ENCODE data around the gene KIF26B.
A peak's percentile ranks its signal among the peaks of the same experiment; 100 is the strongest.

The KIF26B gene

DNA sequence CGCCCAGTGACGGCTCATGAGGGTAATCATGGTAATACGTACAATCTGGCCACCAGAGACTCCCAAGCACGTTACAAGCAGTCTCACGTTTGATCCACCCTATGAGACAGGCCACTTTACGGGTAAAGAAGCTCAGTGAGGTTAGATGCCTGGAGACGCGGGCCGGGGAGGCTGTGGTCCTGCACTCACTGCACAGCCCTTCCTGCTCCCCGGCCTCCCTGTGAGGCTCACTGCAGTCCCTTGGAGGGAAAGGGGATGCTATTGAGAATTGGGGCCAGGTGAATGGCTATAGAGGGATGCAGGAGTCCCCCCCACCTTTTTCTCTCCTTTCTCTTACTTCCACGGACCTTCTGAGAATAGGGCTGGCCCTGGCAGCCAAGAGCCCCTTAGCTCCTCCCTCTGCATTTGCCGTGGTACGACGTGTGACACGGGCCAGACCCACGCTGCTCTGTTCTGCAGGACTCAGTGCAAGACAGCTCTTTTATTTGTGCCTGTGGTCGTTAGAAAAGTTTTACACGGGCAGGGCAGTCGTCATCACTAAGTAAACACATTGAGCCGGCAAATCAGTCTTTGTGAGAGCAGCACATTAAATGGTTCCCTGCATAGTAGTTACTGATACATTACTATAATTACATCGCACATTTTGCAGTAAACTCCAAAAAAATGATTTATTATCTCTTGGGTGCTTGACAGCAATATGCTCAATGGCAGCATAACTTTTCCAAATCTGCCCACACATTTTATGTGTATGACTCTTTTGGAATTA, 18.8 kb downstream of the KIF26B start:
- FAIRE-seq, result no peak

DNA sequence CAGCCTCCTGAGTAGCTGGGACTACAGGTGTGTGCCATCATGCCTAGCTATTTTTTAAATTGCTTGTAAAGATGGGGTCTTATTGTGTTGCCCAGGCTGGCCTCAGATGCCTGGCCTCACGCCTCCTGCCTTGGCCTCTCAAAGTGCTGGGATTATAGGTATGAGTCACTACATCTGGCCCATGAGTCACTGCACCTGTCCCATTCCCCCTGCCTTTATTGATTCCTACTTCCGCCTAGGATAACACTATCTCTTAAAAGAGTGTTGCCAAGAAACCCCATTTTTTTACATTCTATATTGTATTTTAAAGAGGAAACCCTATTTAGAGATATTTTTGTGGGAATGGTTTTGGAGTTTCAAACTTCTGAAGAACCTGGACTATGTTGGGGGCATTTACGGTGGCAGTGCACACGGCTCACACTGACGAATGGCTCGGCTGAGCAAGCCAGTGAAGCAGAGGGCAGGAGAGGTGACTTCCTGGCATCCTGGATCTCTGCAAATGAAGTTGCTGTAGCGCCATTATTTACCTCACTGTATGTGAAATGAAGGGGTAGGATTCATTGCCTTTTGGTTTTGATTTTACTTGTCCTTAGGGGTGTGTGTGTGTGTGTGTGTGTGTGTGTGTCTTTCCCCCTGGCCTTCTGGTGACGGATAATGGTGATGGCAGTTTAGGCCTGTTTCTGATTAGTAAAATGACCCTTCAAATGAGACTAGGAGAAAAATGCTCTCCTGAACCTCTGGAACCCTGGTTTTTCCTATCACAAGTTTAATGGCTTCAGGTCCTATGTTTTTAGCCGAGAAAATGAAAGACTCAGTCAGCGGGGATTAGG, 22.5 kb downstream of the KIF26B start:
- FAIRE-seq, result no peak

DNA sequence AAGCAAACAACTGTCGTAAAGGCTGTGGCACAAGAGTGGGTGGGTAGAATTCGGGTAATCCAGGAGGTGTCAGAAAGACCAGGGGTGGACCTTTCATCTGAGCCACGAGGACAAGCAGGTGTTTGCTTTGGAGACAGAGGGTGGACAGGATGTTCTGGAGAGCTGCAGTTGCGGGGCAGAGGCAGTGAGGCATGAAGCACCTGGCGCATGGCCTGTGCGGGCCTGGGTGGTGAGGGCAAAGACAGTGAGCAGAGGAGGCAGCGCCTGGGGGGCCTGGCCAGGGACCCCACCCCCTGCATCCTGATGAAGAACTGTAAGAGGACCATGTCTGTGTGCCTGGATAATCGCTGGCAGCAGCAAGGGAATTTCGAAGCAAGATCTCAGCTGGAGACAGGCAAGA, 24.9 kb downstream of the KIF26B start:
- no peak for FAIRE-seq

DNA sequence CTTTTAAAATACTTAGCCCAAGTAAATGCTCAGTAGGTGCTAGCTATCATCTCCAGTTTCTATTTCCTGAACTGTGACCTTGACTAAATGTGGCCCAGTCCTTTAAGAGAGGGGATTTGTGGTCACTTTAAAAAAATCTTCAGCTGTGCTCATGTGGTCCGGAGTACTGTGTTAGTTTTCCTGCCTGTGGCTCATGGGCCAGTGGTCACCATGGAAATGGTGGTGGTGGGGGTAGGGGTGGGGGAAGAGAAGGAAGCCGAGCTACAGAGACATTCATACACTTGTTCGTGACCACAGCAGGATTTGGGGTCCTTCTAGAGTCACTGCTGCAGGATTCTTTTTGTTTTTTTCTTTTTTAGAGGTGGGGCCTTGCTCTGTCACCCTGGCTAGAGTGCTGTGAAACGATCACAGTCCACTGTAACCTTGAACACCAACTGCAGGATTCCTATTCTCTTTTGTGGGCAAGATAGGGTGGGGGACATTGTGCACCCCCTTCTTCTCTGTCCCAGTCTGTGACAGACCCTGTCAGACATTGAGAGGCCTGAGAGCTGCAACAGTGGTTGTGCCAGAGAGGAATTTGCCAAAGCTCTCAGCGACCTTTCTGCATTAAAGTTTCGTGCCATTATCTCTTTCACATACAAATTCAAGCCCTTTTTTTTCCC, 25.8 kb downstream of the KIF26B start:
- FAIRE-seq, result no peak

DNA sequence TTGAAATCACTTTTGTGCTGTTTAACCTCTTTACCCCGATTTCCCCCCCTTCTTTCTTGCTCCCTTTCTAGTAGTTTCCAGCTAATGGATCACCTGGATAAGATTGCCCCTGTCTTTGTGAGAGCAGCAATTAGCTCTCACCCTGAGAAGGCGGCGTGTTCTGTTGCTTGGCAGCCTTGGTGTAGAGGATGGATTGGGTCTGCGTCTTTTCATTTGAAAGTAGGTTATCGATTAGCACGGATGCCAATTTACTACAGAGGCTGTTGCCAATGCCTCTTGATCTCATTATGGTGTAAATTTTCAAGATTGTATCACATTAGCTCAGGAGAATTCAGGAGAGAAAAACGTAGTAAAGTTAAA, 26.4 kb downstream of the KIF26B start:
- no peak for FAIRE-seq

DNA sequence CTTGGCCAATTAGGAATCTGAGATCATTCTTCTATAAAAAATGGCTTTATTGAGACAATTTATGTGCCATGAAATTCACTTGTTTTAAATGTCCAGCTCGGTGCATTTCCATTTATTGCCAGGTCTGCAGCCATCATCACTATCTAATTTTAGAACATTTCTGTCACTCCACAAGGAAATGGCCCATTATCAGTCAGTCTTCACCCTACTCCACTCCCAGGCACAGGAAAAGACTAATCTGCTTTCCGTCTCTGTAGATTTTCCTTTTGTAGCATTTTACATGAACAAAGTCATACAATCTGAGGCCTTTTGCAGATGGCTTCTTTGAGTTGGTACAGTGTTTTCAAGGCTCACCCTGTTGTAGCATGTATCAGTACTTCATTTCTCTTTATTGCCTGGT, 27.2 kb downstream of the KIF26B start:
- no peak for FAIRE-seq

DNA sequence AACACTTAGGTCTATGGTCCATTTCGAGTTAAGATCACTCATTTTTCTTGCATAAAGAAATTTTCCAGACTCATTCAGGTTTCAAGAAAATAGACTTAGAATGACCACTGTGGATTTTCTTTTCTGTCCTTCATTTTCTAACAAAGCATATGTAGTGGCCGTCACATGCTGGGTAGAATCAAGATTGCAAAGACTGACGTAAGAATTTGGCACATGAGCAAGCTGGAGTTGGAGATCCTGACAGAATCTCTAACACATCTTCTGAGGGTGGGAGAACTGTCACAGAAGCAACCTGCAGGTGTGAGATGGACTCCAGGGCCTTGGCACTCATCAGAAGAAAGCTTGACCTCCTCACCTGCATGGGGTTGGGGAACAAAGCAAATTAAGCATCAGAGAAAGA, 28.6 kb downstream of the KIF26B start:
- no peak for FAIRE-seq

DNA sequence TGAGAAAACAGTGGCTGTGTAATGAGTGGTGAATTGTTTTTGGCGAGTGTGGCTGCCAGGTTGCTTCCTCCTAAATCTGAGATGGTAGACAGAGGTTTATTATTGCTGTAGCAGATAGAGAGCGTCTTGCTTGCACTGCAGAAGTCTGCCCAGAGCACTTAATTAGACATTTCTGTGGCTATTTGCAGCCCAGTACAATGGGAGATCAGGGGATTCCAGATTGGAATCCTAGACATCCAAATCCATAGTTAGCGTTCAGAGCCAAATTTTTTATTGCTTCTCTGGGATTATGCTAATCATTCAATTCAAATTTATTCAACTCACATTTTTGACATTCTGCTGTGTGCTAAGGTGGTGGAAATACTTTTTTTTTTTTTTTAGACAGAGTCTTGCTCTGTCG, 30.0 kb downstream of the KIF26B start:
- FAIRE-seq, result no peak

DNA sequence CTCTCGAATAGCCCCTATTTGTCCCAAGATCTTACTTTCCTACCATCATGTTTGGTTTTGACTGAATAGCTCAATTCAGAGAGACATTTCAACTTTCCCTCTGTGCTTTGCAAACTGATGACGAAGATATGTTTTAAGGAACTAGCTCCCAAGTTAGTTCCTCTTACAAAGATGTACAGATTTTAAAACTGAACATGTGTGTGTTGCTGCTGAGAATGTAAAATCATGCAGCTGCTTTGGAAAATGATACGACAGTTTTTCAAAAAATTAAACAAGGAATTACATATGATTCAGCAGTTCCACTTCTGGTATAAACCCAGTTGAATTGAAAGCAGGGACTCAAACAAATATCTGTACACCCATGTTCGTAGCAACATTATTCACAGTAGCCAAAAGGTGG, 33.6 kb downstream of the KIF26B start:
- no peak for FAIRE-seq

DNA sequence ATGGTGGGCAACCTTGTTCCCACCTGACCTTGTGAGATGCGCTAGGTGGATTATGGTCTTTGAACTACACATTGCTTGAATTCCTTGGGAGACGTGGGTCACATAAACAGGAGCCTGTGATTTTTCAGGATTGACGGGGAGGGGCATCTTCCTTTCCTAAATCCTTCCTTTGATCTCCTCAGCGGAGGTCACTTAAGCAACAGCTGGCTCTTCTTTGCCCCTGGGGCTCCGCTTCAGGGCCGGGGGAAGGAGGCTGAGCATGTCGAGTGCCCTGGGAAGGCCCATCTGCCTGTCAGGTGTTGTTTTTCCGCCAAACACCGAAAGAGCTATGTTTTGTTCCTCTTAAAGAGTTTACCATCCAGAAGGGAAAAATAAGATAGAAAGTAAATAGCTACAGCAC, 40.6 kb downstream of the KIF26B start:
- no peak for FAIRE-seq

DNA sequence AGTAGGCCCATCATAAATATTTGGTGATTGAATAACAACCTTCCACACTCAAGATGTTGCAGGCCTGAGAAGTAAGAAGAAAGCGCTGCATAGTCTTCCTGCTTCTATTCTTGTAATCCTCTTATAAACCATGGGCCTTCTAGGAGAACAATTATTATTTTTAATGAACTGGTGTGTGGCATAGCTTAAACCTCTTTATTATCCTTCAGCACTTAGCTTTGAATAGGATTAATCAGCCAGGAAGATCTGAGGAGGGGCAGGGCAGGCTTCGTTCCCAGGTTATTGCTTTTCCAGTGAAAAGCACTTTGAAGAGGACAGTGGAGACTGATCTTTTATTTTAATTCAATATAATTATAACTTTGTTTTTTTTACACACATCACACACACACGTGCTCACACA, 42.3 kb downstream of the KIF26B start:
- FAIRE-seq, result no peak

DNA sequence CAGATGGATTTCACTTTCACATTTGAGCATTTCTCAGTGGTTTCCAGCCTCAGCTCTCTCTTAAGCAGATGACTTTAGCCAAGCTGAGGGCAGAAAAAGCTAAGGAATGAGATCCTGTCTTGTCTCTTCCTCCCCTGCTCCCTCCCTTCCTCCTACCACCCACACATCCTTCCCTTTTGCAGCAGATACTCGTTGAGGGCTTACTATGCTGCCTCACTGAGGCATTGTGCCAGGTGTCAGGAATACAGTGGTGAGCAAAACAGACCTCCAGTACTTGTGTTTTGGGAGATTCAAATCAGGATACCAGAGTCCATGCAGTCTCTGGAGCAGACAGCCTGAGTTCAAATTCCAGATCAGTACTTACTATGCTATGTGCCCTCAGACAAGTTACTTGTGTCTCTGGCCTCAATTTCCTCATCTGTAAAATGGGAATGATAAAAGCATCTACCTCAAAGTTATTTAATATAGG, 43.2 kb downstream of the KIF26B start:
- peak; percentile 70 for FAIRE-seq

DNA sequence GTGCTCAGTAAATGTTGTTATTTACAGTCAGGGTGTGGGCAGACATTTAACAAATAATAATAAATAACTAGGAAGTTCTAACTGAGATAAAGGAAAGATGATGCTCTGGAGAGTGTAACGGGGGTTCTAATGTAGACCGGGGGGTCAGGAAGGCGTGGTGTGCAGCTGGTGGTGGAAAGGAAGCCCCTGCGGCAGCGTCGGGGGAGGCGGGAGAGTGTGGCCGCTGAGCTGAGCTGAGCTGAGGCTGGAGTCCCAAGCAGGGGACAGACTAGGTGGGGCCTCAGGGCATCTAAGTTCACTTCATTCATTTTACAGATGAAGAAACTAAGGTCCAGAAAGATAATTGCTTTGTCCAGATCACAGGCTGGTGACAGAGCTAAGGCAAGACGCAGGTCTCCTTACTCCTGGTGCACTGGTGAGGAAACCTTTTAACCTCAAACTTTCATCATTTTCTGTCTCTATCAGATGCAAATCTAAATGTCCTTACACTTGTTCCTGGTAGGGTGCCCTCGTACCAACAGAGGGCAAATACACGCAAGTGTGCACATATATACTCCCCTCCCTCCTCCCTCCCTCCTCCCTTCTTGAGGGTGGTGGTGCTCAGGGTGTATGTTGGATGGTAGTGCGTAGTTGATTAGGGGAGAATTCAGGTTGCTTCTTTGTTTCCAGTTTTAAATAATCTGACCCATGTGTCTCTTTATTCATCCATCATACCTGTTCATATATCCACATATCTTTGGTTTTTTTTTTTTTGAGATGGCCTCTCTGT, 44.1 kb downstream of the KIF26B start:
- FAIRE-seq, result no peak

DNA sequence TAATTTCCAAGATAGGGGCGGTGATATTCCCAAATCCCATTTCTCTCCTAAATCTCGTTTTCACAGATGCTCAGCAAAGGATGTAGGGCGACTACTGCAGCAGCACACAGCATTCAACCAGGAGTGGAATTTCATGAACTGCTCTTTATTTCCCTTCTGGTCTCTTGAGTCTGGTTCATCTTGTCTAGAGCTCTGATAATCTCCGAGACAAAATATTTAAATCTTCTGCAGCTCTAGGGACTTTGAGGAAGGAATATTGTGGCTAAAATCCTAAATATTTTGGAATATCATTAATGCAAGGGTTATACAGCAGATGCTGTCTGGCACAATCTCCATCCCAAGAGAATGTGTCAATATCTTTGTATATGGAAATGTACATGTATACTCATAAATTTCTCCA, 45.4 kb downstream of the KIF26B start:
- no peak for FAIRE-seq

DNA sequence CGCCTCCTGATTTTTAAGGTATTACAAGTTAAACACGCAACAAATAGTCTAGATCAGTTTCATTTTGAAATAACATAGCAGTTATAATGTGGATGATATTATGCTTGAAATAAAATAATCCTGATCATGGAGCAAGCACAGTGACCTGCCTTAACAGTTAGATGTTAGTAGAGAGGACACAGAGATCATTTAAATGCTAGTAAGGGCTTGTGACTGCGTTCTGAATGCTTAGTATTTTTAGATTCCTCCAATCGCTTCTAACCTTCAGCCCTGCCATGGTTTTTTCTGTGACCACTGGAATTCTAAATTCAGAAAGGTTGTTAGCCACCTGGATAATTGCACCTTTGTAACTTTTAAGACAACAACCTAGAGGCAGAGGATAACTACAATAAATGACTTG, 46.4 kb downstream of the KIF26B start:
- FAIRE-seq, result no peak

DNA sequence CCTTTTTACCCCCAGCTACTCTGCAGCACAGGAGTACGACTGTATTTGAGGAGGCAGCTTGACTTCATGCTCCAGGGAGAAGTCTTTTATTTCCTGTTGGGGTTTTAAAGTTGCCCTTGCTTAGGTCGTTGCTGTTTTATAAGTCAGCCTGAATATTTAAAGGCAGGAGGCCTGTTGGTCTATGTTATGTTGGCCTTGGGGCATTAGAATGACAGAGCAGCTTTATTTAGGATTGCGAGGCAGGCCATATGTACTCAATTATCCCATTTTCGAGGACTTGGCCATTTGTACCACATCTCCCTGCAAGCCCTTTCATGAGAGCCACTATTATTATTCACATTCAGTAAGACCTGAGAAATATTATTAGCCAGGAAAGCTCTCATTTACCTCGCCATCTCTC, 47.0 kb downstream of the KIF26B start:
- FAIRE-seq, result no peak

DNA sequence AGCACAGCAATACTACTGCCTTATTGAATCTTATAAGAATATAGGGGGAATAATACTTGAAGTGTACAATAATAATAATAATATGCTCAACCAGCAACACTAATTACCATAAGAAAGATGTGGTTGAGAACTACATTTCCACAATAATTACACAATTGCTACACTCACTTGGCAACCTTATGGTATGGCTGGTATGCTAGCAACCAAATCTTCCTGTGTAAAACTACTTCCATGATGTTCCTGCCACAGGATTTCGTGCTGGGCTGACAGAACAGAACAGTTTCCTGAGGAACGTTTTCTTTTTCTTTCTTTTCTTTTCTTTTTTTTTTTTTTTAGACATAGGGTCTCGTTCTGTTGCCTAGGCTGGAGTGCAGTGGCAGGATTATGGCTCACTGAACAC, 50.6 kb downstream of the KIF26B start:
- FAIRE-seq, result no peak

DNA sequence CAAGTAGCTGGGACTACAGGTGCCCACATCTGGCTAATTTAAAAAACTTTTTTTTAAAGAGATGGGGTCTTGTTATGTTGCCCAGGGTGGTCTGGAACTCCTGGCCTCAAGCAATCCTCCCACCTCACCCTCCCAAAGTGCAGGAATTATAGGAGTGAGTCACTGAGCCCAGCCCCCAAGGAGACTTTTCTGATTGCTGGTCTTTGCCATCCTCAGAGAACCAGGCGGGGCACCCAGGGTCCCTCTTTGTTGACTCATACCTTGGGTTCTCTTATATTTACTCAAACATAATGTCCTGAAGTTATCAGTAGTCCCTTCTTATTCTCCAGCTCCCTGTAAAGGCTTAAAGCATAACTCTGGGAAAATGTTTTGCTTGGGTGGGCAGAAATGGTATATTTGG, 51.1 kb downstream of the KIF26B start:
- no peak for FAIRE-seq

DNA sequence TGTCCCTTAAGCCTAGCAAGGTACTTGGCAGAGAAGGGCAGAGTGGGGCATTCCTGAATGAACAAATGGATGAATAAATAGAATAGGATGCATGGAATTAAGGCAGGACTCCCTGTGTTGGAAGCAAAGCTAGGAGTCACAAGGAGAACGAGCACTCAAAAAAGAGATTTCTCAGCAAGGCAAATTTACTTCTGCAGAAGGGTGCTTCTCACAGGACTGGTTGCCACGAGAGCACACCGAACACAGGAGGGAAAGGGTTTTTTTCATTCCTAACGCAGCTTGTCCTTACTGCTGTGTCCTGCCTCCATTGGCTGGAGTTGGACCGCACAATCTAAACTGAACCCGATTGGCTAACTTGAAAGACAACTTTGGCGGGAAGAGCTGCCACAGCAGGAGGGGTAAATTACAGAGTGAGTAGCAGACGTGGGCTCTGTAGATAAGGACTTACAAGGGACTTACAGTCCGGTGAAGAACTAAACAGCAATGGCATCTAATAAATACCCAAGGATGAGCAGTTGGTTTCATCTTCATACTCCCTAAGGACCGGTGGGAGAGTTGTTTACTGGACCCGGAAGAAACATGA, 52.4 kb downstream of the KIF26B start:
- FAIRE-seq, result no peak

DNA sequence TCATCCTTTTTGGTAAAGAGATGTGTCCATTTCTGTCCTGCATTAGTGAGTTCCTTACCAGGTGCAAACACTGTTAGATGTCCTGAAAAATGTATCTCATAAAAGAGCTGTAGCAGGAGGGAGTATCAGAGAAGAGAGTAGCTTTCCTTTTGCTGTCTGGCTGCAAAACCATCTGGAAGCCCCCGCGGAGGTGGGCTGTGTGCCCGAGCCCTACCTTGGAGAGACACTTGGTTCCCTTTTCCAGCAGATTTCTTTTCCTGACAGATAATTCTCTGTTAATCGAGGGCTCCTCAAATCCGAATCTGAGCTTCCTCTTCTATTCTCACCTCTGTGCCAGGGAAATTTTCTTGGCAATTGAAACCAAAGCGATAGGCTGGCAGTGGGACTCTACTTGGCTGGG, 53.0 kb downstream of the KIF26B start:
- FAIRE-seq, result no peak

DNA sequence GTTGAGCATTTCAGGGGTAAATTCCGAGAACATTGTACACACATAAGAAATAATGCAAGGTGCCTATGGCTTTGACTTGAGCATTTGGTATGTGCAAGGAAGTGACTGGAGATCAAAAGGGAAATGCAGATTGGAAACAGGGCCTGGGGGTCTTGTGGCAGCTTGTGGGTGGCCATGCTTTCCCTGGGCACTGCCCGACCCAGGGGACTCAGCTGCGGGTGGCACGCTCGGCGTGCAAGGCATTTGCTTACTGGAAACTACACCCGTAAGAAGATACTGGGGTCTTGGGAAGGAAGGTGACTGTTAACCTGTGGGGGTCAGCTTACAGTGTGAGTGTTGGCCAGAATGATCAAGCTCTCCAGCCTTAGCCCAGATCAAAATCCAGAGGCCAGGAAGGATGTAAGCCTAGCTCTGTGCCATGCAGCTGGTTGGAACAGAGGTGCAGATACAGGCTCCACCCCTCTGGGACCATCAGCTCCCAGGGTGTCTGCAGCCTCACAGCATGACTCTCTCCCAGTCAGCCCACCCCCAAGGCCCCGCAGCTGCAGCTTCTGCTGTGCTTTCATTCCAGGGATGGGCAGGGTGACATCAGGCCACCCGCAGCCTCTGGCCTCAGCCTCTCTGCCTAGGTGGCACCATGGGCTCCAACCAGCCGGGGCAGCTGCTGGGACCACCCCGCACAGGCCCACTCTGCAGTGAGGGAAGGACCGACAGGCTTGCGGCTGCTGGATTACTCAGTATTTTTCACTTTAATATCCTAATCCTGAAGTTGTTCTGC, 55.1 kb downstream of the KIF26B start:
- no peak for FAIRE-seq

Measured in endometrium (tissue), 2 donors.